Mucosa of stomach (tissue), 1 donor: ENCODE measurements around the gene AK9.
"Not testable (repeated sequence)": the region's sequence is repeated elsewhere in the genome, so short reads cannot be mapped to it uniquely, and the experiment has no call there.

ENCODE experiments used
- H3K27me3 ChIP-seq: one replicate; pipeline ENCODE4 v1.7.0; 2013; ENCODE audit warnings: mild to moderate bottlenecking, low read length; ENCODE audit not compliant: control insufficient read depth, insufficient read depth
- H3K36me3 ChIP-seq: one replicate; pipeline ENCODE4 v1.7.0; 2013; ENCODE audit warnings: low read length; ENCODE audit not compliant: control insufficient read depth, insufficient read depth
- H3K4me1 ChIP-seq: one replicate; pipeline ENCODE4 v1.7.0; 2013; ENCODE audit warnings: mild to moderate bottlenecking, low read length; ENCODE audit not compliant: control insufficient read depth, insufficient read depth
- H3K4me3 ChIP-seq: one replicate; pipeline ENCODE4 v1.7.0; 2013; ENCODE audit warnings: low read length
- H3K9ac ChIP-seq: one replicate; pipeline ENCODE4 v1.7.0; 2013; ENCODE audit warnings: mild to moderate bottlenecking, low read length, moderate library complexity
- H3K9me3 ChIP-seq: one replicate; pipeline ENCODE4 v1.7.0; 2013; ENCODE audit warnings: mild to moderate bottlenecking, low read length, moderate library complexity; ENCODE audit not compliant: control insufficient read depth
- donor health status: Pancreatic carcinoma.

Gene AK9

GRCh38 chr6:109609737-109610136, 81.3 kb downstream of the AK9 start:
- no peaks in the 10 kb centered on the region for H3K9me3 ChIP-seq
- no peak overlapping the region for H3K9ac ChIP-seq
- H3K27me3 ChIP-seq: no peaks in the 10 kb centered on the region
- H3K4me3 ChIP-seq: no peak overlapping the region
- H3K4me1 ChIP-seq: no peaks in the 10 kb centered on the region
- no peaks in the 10 kb centered on the region for H3K36me3 ChIP-seq

GRCh38 chr6:109606359-109606758, 84.6 kb downstream of the AK9 start:
- Histone ChIP-seq H3K36me3 (no peaks in the 10 kb centered on the region), H3K4me3 (no peak overlapping the region)

GRCh38 chr6:109595998-109596397, 95.0 kb downstream of the AK9 start:
- H3K9ac ChIP-seq: no peak overlapping the region
- no peak overlapping the region for H3K4me3 ChIP-seq
- no peaks in the 10 kb centered on the region for H3K9me3 ChIP-seq
- H3K36me3 ChIP-seq: no peaks in the 10 kb centered on the region
- H3K4me1 ChIP-seq: no peaks in the 10 kb centered on the region
- H3K27me3 ChIP-seq: no peaks in the 10 kb centered on the region

More at GRCh38 chr6:109606359-109606758, 84.6 kb downstream of the AK9 start:
- H3K9ac ChIP-seq: no peak overlapping the region
- no peaks in the 10 kb centered on the region for H3K27me3 ChIP-seq
- no peaks in the 10 kb centered on the region for H3K4me1 ChIP-seq
- H3K9me3 ChIP-seq: no peaks in the 10 kb centered on the region

- H3K36me3 ChIP-seq: no peaks in the 10 kb centered on the region
- H3K27me3 ChIP-seq: no peaks in the 10 kb centered on the region
- H3K4me3 ChIP-seq: no peak overlapping the region
- no peaks in the 10 kb centered on the region for H3K4me1 ChIP-seq
- no peaks in the 10 kb centered on the region for H3K9me3 ChIP-seq
- H3K9ac ChIP-seq: no peak overlapping the region
Measured at GRCh38 chr6:109580519-109580918, 110.5 kb downstream of the AK9 start.

GRCh38 chr6:109579361-109579760, 111.6 kb downstream of the AK9 start:
- H3K4me3 ChIP-seq: no peak overlapping the region
- no peaks in the 10 kb centered on the region for H3K36me3 ChIP-seq
- H3K27me3 ChIP-seq: no peaks in the 10 kb centered on the region
- no peak overlapping the region for H3K9ac ChIP-seq
- H3K9me3 ChIP-seq: no peaks in the 10 kb centered on the region
- H3K4me1 ChIP-seq: no peaks in the 10 kb centered on the region

- not testable (repeated sequence) for H3K9me3 ChIP-seq, H3K9ac ChIP-seq, H3K36me3 ChIP-seq, H3K4me3 ChIP-seq, H3K4me1 ChIP-seq, H3K27me3 ChIP-seq
Measured at GRCh38 chr6:109569901-109570300, 121.1 kb downstream of the AK9 start.

GRCh38 chr6:109561844-109562243, 129.2 kb downstream of the AK9 start:
- no peak overlapping the region for H3K4me3 ChIP-seq
- no peaks in the 10 kb centered on the region for H3K27me3 ChIP-seq
- H3K36me3 ChIP-seq: no peaks in the 10 kb centered on the region
- H3K4me1 ChIP-seq: no peaks in the 10 kb centered on the region
- H3K9ac ChIP-seq: no peak overlapping the region
- no peaks in the 10 kb centered on the region for H3K9me3 ChIP-seq

- H3K4me1 ChIP-seq: no peaks in the 10 kb centered on the region
- H3K9ac ChIP-seq: no peak overlapping the region
- no peaks in the 10 kb centered on the region for H3K9me3 ChIP-seq
Measured at GRCh38 chr6:109531446-109531845, 159.6 kb downstream of the AK9 start.

GRCh38 chr6:109527989-109528388, 163.0 kb downstream of the AK9 start:
- H3K27me3 ChIP-seq: no peaks in the 10 kb centered on the region
- H3K9ac ChIP-seq: no peak overlapping the region
- H3K9me3 ChIP-seq: no peaks in the 10 kb centered on the region
- no peaks in the 10 kb centered on the region for H3K36me3 ChIP-seq
- H3K4me1 ChIP-seq: no peaks in the 10 kb centered on the region
- no peak overlapping the region for H3K4me3 ChIP-seq

More at GRCh38 chr6:109531446-109531845, 159.6 kb downstream of the AK9 start:
- H3K4me3 ChIP-seq: no peak overlapping the region
- H3K36me3 ChIP-seq: no peaks in the 10 kb centered on the region
- no peaks in the 10 kb centered on the region for H3K27me3 ChIP-seq

- Histone ChIP-seq H3K9me3 (no peaks in the 10 kb centered on the region), H3K27me3 (no peaks in the 10 kb centered on the region)
Measured at GRCh38 chr6:109526905-109527628, 163.9 kb downstream of the AK9 start.

GRCh38 chr6:109524129-109524528, 166.9 kb downstream of the AK9 start:
- no peak overlapping the region for H3K4me3 ChIP-seq
- H3K4me1 ChIP-seq: no peaks in the 10 kb centered on the region
- no peaks in the 10 kb centered on the region for H3K36me3 ChIP-seq
- H3K27me3 ChIP-seq: no peaks in the 10 kb centered on the region
- H3K9me3 ChIP-seq: no peaks in the 10 kb centered on the region
- H3K9ac ChIP-seq: no peak overlapping the region

More at GRCh38 chr6:109526905-109527628, 163.9 kb downstream of the AK9 start:
- H3K9ac ChIP-seq: no peak overlapping the region
- H3K36me3 ChIP-seq: no peaks in the 10 kb centered on the region
- H3K4me1 ChIP-seq: no peaks in the 10 kb centered on the region
- no peak overlapping the region for H3K4me3 ChIP-seq

GRCh38 chr6:109523478-109523877, 167.5 kb downstream of the AK9 start:
- Histone ChIP-seq H3K9ac (no peak overlapping the region), H3K9me3 (no peaks in the 10 kb centered on the region), H3K27me3 (no peaks in the 10 kb centered on the region), H3K36me3 (no peaks in the 10 kb centered on the region), H3K4me3 (no peak overlapping the region), H3K4me1 (no peaks in the 10 kb centered on the region)

- Histone ChIP-seq H3K9ac (no peak overlapping the region), H3K9me3 (no peaks in the 10 kb centered on the region), H3K4me3 (no peak overlapping the region), H3K27me3 (no peaks in the 10 kb centered on the region), H3K36me3 (no peaks in the 10 kb centered on the region), H3K4me1 (no peaks in the 10 kb centered on the region)
Measured at GRCh38 chr6:109521080-109521479, 169.9 kb downstream of the AK9 start.
